Measurements from ENCODE around the gene PHACTR3. TPM values are rescaled to one million over a fixed set of nuclear protein-coding genes. Genes with fewer than 3 reads are reported as not detected.
A peak's percentile ranks its signal among the peaks of the same experiment; 100 is the strongest.

PHACTR3 gene
- total and polyA plus RNA-seq, 10 donors = 1.4 to 15.0 (median 8.6) TPM

DNA sequence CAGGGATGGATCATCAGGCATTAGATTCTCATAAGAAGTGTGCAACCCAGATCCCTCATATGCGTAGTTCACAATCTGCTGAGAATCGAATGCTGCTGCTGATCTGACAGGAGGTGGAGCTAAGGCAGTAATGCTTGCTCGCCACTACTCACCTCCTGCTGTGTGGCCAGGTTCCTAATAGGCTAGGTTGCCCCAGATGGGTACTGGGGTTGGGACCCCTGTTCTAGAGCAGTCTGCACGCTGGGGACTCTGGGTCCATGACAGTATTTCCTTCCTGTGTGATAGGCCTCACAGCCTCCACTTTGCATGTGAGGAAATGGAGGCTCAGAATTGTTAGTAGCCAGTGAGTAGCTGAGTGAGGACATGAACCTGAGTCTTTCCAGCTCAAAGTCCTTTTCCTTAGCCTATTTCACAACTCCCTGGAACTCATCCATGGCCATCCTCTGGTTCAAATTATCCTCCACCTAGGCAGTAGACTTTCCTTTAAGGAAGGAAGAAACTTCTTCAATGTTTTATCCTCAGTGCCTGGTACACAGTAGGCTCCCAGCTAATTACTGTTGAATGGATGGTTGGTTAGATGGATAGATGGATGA, 211.9 kb downstream of the PHACTR3 start:
- DNase-seq = no peak
- H3K36me3 ChIP-seq = no peaks in the 10 kb centered on the region
- intact Hi-C loops (cut with DNase I; ENCODE audit: low total_unique reads) = no loop called here
- no peak overlapping the region for H3K4me3 ChIP-seq
- no peak overlapping the region for H3K27ac ChIP-seq
- peaks cover 0 to 7% (median 0%) of the 10 kb centered on the region in 7 donors for H3K27me3 ChIP-seq (replicated peaks in 1 of 7)
- no peaks in the 10 kb centered on the region for H3K9me3 ChIP-seq
- TF ChIP-seq POLR2A (IDR thresholded peaks at IDR 0.05) (no peak), POLR2AphosphoS5 (IDR thresholded peaks at IDR 0.05) (no peak)
- TF ChIP-seq, protein P1, sequence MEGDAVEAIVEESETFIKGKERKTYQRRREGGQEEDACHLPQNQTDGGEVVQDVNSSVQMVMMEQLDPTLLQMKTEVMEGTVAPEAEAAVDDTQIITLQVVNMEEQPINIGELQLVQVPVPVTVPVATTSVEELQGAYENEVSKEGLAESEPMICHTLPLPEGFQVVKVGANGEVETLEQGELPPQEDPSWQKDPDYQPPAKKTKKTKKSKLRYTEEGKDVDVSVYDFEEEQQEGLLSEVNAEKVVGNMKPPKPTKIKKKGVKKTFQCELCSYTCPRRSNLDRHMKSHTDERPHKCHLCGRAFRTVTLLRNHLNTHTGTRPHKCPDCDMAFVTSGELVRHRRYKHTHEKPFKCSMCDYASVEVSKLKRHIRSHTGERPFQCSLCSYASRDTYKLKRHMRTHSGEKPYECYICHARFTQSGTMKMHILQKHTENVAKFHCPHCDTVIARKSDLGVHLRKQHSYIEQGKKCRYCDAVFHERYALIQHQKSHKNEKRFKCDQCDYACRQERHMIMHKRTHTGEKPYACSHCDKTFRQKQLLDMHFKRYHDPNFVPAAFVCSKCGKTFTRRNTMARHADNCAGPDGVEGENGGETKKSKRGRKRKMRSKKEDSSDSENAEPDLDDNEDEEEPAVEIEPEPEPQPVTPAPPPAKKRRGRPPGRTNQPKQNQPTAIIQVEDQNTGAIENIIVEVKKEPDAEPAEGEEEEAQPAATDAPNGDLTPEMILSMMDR (IDR thresholded peaks at IDR 0.05 in 8 of 11, conservative IDR thresholded peaks at IDR 0.05 in 3 of 11) = no peak
- 60 to 89% (median 75%) methylated on average over 4 of the region's 4 CpGs for WGBS, 5 donors
- H3K4me1 ChIP-seq = no peaks in the 10 kb centered on the region

DNA sequence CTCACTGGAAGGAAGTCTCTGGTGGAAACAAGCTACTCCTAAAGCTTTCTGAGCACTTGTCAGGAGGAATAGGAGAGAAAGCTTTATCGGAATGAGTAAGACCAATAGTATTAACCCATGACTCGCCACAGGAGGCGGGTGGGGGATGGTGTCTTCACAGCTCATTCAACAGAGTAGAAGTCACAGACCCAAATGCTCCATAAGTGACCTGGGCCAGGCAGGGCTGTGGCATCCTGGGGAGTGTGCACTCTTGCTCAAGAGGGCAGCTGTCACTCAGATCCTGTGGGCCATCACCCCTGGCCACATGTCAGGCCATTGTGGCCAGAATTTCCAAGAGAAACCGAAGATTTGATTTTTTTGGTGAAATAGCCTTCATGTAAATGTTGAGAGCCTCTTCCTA, 213.1 kb downstream of the PHACTR3 start:
- Histone ChIP-seq H3K27me3 (replicated peaks in 1 of 7) (peaks cover 0 to 10% (median 0%) of the 10 kb centered on the region in 7 donors), H3K9me3 (no peaks in the 10 kb centered on the region), H3K27ac (no peak overlapping the region), H3K4me1 (peaks cover 0 to under 1% (median 0%) of the 10 kb centered on the region in 6 donors), H3K36me3 (no peaks in the 10 kb centered on the region), H3K4me3 (no peak overlapping the region)
- DNase-seq = no peak
- TF ChIP-seq POLR2A (IDR thresholded peaks at IDR 0.05) (no peak), POLR2AphosphoS5 (IDR thresholded peaks at IDR 0.05) (no peak)
- TF ChIP-seq, protein P1 (IDR thresholded peaks at IDR 0.05 in 8 of 11, conservative IDR thresholded peaks at IDR 0.05 in 3 of 11) = no peak
- WGBS, 5 donors = 78 to 84% (median 80%) methylated on average over 4 of the region's 4 CpGs
- intact Hi-C loops (cut with DNase I; ENCODE audit: low total_unique reads) = no loop called here

DNA sequence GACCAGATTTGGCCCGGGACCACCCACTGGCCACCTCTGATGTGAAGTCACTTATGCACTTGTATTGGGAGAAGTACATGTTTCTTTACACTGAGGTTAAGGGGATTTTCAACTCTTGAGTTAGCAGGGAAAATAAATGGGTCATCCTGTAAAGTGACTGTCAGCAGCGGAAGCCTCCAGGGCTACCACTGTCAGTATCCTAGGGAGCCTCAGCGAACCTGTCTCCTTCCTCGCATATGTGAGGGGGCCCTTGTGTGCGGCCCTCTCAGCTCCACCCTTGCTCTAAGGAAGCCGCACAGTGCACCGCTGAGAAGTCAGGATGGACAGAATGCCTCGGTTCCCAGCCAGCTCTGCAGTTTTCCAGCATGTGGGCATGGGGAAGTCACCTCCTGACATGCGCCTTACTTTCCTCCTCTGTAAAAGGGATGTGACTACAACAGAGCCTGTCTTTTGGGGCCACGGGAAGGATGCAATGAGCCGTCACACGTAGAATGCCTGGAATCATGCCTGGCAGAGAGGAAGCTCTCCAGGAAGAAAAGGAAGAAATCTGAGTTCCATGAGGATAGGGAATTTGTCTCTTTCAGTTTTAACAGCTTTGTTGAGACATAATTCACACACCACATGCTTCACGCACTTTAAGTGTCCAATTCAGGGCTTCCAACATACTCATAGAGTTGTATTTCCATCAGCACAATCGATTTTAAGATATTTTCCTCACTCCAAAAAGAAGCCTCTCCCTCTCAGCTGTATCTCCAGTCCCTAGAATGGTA, 213.7 kb downstream of the PHACTR3 start:
- H3K36me3 ChIP-seq = no peaks in the 10 kb centered on the region
- H3K4me3 ChIP-seq = no peak overlapping the region
- H3K9me3 ChIP-seq = no peaks in the 10 kb centered on the region
- no peak overlapping the region for H3K27ac ChIP-seq
- H3K4me1 ChIP-seq = peaks cover 0 to 5% (median 0%) of the 10 kb centered on the region in 6 donors
- peaks cover 0 to 16% (median 0%) of the 10 kb centered on the region in 7 donors for H3K27me3 ChIP-seq (replicated peaks in 1 of 7)
- intact Hi-C loops (cut with DNase I; ENCODE audit: low total_unique reads) = no loop called here
- DNase-seq = peak; percentile 37
- 72 to 90% (median 84%) methylated on average over 14 of the region's 14 CpGs for WGBS, 5 donors
- no peak for TF ChIP-seq POLR2A (IDR thresholded peaks at IDR 0.05)
- no peak for TF ChIP-seq POLR2AphosphoS5 (IDR thresholded peaks at IDR 0.05)
- TF ChIP-seq, protein P1 (IDR thresholded peaks at IDR 0.05 in 8 of 11, conservative IDR thresholded peaks at IDR 0.05 in 3 of 11) = no peak

DNA sequence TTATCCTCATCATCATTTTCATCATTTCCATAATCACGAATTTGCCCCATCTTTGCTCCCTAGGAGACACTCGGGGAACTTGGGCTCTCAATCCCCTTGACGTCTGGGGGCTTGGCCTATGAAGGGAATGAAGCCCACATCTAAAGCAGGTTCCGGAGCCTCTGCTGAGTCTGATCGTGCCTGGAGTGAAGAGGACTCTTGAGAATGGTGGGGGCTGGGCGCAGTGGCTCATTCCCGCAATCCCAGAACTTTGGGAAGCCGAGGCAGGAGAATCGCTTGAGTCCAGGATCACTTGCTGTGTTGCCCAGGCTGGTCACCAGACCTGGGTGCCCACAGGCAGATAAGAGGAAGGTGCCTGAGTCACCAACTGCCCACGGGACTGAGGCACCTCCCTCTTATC, 214.6 kb downstream of the PHACTR3 start:
- peak; percentile 27 for DNase-seq

More for the DNA sequence above, 214.6 kb downstream of the PHACTR3 start:
- no peak overlapping the region for H3K4me3 ChIP-seq
- intact Hi-C loops (cut with DNase I; ENCODE audit: low total_unique reads) = no loop called here
- H3K27ac ChIP-seq = no peak overlapping the region
- H3K27me3 ChIP-seq (replicated peaks in 1 of 7) = peaks cover 0 to 17% (median 0%) of the 10 kb centered on the region in 7 donors
- TF ChIP-seq POLR2AphosphoS5 (IDR thresholded peaks at IDR 0.05) (no peak), POLR2A (IDR thresholded peaks at IDR 0.05) (no peak)
- TF ChIP-seq, protein P1 (IDR thresholded peaks at IDR 0.05 in 8 of 11, conservative IDR thresholded peaks at IDR 0.05 in 3 of 11) = no peak
- no peaks in the 10 kb centered on the region for H3K9me3 ChIP-seq
- peaks cover 0 to 5% (median 0%) of the 10 kb centered on the region in 6 donors for H3K4me1 ChIP-seq
- 82 to 91% (median 88%) methylated on average over 10 of the region's 10 CpGs for WGBS, 5 donors
- no peaks in the 10 kb centered on the region for H3K36me3 ChIP-seq

Measured in spleen (tissue), 11 donors.